RCC 7860 (cell line): ENCODE results near the gene OSGIN1.
A peak's percentile ranks its signal among the peaks of the same experiment; 100 is the strongest.

Experiments used
- DNase-seq: peaks from one replicate; pipeline ENCODE4 v3.0.0-alpha.2; 2015; ENCODE audit warnings: low spot score
- FAIRE-seq: peaks from 2 replicates; lab custom pipeline; 2012; peaks lifted over from hg19 to GRCh38; lab: Jason Lieb, UNC

The OSGIN1 gene

GRCh38 chr16:83956336-83957289 is 3.6 kb downstream of the OSGIN1 start:
- FAIRE-seq: no peak
- peak; percentile 43 for DNase-seq

- DNase-seq: no peak
- no peak for FAIRE-seq
Observed at GRCh38 chr16:83957296-83957855, 4.3 kb downstream of the OSGIN1 start.

- DNase-seq: no peak
- no peak for FAIRE-seq
Observed at GRCh38 chr16:83958137-83958845, 5.3 kb downstream of the OSGIN1 start.

- DNase-seq: no peak
- FAIRE-seq: no peak
Observed at GRCh38 chr16:83958846-83959565, 6.0 kb downstream of the OSGIN1 start.

- DNase-seq (no peak), FAIRE-seq (no peak)
Observed at GRCh38 chr16:83959656-83960434, 6.8 kb downstream of the OSGIN1 start.

DNA sequence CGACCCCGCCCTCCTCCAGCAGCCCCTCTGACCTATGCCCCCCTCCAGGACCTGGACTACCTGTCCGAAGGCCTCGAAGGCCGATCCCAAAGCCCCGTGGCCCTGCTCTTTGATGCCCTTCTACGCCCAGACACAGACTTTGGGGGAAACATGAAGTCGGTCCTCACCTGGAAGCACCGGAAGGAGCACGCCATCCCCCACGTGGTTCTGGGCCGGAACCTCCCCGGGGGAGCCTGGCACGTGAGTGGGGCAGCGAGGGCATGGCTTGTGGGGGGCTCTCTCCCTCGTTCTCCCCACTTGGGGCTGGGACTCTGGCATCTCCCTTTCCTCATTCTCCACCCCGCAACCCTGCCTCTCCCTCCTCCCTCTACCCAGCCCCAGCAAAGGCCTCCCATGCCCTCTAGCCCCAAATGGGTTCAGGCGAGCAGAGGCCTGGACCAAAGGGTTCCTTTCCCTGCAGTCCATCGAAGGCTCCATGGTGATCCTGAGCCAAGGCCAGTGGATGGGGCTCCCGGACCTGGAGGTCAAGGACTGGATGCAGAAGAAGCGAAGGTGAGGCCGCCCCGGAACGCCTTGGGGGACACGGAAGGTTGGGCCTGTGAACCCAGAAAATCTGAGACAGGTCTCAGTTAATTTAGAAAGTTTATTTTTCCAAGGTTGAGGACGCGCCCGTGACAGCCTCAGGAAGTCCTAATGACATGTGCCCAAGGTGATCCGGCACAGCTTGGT is 7.6 kb downstream of the OSGIN1 start:
- DNase-seq (no peak), FAIRE-seq (no peak)

DNA sequence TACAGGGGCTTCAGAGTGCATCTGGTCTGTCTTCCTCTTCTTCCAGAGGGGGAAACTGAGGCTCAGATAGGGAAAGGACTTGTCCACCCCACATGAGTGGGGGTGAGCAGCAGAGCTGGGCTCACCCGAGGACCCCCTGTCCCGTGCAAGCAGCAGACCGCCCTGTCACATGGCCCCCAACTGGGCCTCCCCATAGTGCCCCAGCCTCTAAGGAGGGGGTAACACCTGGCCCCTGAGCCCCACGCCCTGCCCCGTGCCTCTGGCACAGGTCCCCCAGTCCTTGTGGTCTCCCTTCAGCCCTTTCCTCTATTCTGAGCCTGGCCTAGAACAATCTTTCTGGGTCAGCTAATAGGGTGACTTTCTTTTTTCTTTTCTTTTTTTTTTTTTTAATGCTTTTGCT is 8.6 kb downstream of the OSGIN1 start:
- DNase-seq: no peak
- no peak for FAIRE-seq

- no peak for FAIRE-seq
- DNase-seq: no peak
Observed at GRCh38 chr16:83963277-83964119, 10.5 kb downstream of the OSGIN1 start.

GRCh38 chr16:83964684-83965443 is 11.8 kb downstream of the OSGIN1 start:
- no peak for FAIRE-seq
- no peak for DNase-seq

- no peak for DNase-seq
- FAIRE-seq: no peak
Observed at GRCh38 chr16:83965444-83966152, 12.6 kb downstream of the OSGIN1 start.

- FAIRE-seq (no peak), DNase-seq (no peak)
Observed at GRCh38 chr16:83966153-83966696, 13.2 kb downstream of the OSGIN1 start.

- FAIRE-seq: no peak
- no peak for DNase-seq
Observed at GRCh38 chr16:83967091-83967490, 14.1 kb downstream of the OSGIN1 start.

- no peak for FAIRE-seq
- DNase-seq: no peak
Observed at GRCh38 chr16:83967838-83968305, 14.8 kb downstream of the OSGIN1 start, which contains the start of gene NECAB2. NECAB2 (plus strand) TSS chr16:83968244; CDS start chr16:83968649, 405 bp downstream.

- no peak for FAIRE-seq
- DNase-seq: no peak
Observed at GRCh38 chr16:83968306-83968851, 15.3 kb downstream of the OSGIN1 start.

DNA sequence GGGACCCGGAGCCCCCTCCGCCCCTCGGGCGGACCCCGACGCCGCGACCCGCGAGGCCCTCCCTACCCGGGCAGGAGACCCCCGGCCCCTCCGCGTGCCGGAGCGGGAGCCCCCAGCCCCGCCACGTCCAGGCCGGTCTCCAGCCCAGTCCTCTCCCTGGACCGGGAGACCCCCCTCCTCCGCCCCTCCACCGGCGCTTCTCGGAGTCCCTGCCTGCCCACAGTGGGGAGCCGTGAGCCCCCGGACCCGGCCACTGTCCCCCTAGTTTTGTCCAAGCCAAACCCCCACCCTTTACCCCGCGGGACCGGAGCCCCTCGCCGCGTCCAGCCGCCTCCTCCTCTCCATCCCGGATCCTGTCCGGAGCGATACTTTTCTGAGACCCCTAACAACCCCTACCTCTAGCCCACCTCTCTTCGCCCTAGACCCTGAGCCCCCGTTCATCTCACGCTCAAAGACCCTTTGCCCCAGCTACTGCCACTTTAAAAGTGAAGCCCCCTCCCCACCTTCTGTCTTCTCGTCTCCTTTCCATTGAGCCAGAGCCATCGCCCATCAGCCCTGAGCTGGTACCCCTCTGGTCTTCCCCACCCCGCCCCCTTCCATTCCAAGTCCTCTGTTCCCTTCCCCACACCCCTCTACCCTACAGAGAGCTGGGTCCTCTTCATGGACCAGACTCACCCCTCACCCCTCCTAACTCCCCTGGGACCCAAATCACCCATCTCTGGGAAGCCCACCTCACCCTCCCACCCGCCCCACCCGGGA is 16.0 kb downstream of the OSGIN1 start:
- FAIRE-seq: no peak

More for the DNA sequence above, 16.0 kb downstream of the OSGIN1 start:
- no peak for DNase-seq
